Measurements from ENCODE around the gene BRD4.

The BRD4 gene

DNA sequence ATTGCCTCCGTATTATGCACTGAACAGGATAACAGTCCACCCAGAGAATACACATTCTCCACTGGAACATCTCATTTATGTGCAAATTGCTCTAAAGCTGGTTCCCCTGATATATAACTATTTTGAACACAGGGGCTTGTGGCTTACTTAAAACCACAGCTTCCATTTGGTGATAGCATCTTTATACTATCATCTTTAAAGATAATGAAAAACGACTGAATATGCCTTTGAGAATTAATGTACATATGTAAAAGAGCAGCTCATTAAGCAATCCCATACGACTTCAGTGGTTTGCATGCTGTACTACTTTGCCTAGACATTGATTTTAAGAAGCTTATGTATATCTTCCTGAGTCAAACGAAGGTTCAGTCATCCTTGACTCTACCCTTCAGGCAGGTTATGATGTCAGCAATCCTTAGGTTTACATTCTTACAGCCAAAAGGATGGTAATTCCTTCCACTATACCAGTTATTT, 40.8 kb downstream of the BRD4 start:
- DNase-seq = no peak

- DNase-seq = no peak
These were observed 41.2 kb downstream of the BRD4 start for GRCh38 chr19:15291089-15291488.

GRCh38 chr19:15290166-15290565, 42.2 kb downstream of the BRD4 start:
- peak in 1 of 58 donors; percentile 10 for DNase-seq

- DNase-seq = no peak
These were observed 42.7 kb downstream of the BRD4 start for GRCh38 chr19:15289673-15290072.

DNA sequence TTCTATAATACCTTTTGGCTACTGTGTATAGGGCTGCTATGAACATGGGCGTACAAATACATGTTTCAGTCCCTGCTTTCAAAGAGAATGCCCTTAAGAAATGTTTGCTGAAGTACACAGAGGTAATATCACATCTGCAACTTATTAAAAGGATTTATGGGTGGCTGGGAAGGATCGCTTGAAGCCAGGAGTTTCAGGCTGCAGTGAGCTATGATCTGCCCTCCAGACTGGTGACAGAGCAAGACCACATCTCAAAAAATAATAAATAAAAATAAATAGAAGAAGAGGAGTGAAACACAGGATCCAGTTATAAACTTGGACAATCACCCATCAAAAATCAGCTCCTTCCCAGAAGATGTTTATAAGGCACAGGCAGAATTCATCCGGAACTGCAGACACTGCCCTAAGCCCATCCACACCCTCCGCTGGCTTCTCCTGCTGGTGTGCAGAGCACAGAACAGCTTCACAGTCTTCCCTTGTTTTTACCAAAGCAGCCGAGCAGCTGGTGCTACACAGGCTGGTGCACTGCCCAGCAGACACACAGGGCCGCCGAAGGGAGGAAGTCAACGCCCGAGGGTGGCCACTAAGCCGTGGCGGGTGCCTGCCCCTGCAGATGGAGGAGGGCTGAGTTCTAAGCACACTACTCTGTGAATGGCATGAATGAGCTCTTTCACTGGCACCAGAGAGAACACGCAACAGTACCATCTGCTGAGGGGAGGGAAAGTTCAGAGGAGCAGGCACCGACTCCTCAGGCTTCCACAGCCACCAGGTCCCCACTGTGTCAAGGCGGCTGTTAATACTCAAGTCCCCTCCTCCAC, 44.0 kb downstream of the BRD4 start:
- peak in 57 of 58 donors; percentile 15 to 94 (median 77) for DNase-seq

- DNase-seq = no peak
These were observed 44.8 kb downstream of the BRD4 start for GRCh38 chr19:15287496-15287895.

DNA sequence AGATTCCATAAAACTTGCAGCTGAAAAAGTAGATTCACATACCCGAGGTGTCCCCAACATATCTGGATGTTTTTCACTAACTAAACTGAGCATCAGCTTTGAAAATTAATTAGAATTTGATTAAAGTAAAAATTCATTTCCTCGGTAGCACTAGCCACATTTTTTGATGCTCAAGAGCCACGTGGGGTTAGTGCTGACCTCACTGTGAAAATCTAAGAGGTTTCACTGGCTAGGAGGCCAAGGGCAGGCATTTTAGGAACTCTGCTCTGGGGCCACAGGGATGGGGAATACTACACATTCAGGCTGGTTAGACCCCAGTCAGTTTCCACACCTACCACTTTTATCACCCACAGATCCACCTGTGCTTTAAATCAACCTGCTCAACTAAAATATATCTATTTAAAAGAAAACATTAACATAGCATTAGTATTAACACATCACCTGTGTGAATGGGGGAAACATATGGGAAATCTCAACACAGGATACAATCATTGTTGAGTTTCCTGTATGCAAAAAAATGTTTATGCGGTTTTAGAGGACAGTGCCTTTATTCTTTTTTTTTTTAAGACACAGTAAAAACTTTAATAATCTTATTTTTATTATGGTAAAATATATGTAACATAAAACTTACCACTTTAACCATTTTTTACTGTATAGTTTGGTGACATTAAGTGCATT, 45.5 kb downstream of the BRD4 start:
- DNase-seq = no peak

DNA sequence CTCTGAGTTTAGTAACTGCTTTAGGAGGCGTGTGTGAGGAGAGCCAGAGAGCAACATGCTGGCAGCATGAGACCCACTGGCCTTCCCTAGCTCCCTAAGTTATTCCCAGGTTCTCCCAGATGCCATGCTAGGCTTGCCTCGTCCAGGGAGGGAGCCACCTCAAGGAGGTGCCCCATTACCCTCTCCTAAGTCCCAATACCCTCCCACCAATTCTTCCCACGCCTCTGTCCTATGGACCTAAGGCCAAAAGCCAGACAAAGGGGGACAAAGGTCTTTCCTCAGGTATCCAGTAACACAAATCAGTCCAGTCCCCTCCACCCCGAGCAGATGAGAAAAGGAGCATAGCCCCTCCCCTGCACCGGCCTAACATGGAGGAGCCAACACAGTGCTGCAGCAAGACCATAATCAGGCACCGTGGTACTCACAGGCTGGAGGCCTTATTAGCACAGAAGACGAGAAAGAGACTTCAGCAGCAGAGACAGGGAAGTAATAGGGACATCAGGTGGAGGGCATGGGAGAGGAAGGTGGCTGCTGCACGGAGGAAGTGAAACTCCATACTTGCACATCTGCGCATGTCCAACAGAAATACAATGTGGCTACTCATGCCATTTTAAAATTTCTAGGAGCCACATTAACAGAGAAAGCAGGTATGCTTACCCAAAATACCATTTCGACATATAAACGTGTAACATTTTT, 46.3 kb downstream of the BRD4 start:
- DNase-seq = no peak

GRCh38 chr19:15284896-15285295, 47.4 kb downstream of the BRD4 start:
- no peak for DNase-seq

DNA sequence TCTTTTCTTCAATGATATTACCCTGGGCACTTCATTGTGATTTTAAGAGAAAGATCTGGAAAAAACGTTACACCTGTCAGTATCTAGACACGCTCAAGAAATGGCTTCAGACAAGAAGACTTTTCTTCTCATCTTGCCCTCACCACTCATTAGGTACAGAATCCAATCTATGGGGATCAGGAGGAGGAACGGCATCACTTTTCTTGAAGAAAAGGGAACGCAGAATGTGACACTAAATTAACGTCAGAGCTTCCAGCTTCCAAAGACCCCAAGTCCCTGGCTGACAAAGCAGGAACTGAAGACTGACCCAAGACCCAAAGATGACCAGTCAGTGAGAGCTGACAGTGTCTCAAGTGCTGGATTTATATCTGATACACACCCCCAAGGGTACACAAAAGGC, 48.2 kb downstream of the BRD4 start:
- no peak for DNase-seq

DNA sequence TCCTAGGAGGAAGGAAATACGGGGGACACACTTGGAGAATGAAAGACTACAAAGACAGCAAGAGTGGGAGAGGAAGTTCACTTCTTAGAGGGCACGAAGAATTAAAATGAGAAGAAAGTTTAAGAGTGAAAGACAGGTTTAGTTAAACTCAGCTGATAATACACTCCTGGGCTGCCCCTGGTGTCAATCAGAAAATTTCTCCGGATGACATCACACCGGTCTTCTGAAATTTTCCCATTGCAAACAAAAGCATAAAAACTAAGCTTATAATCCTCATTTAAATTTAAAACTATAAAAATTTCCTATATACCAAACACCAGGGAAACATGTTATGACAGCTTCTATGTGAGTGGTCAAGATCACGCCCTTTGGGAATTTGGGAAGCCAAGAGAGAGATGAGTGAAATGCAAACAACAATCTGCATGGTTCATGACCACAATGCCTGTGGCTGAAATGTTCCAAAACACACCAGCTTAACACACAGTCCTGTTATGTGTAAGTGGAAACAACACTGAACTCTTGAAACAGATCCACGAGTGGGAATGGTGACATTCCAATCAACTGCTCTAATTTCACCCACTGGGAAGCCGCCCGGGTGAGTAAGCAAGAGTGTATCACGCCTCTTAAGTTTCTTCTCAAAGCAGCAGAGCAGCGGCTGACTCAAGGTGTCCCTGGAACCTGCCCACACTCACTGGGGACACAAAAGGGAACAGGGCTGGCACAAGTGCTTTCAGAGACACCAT, 49.0 kb downstream of the BRD4 start:
- DNase-seq = peak in 7 of 58 donors; percentile 3 to 50 (median 16)

DNA sequence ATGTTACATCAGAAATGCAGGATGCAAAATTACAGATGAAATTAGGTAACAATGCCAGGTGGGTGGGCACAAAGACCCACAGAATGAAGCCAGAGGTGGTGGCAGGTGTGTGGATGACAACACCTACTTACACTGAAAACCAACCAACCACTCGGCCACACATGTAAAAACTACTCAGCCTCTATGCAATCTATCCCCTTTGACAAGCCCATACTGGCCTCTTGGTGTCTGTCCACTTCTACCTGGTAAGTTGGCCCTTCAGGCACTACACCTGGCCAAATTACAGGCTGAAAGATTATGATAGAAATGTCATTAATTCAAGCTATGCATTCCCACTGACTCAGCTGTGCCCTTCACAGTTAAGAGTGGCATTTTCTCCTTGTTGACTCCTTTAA, 50.0 kb downstream of the BRD4 start:
- no peak for DNase-seq

DNA sequence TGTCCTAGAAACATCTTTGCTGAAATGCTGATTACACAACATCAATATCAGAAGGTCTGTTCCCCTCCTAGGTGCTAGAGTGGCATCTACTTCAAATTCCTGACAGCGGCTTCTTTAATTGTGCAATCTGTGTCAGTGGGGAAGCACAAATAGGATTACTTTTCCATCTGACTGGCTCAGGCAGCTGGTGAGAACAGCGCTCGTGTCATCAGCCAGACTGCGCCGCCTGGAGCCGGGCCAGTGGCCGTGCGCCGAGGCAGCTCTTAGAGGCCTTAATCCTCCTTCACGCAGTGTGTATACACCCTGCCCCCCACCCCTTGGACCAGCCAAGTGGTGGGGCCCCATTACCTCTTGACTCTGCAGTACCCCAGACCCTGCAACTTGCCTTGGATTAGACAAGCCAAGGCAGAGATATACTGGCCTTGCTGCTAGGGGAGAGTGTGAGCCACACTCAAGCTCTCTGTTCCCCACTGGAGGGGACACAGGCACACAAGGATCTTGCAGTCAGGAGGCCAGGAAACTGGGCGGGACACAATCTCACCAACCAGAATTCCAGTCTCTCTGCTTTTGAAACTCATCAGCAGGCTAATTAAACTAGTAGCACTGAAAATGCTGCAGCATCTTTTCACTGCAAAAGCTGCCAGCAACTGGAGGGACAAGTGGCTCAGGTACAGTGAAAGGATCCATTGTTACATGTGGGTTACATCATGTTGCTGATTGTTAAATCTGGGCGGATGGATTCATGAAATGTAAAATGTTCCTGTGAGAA, 51.2 kb downstream of the BRD4 start:
- peak in 56 of 58 donors; percentile 13 to 89 (median 66) for DNase-seq

DNA sequence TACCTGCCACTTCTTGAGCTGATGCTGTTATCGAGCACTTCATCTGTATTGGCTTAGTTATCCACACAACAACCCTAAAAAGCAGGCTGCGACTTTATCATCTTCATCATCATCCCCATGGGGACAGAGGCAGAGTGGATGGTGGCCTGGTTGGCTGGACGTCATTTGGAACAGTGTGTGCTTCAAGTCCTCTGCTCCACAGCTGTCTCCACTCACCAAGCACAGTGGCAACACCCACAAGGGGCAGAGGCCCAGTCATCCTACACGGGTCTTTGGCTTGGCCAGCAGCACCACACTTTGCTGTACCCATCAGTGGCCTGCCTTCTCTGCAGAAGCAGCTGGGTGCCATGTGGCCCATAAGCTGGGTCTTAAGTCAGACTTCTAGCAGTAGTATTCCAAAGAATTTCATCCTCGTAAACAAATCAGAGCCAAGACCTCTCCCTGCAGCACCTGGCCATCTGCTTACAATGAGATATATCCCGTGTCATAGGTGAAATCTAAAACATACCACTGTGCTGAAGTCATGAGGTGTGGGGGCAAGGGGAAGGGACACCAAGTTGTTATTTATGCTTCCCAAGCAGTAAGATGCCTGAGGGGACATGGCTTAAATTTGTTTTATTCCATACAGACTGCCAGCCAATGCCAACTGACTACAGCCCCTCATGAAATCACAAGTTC, 52.2 kb downstream of the BRD4 start:
- DNase-seq = no peak

- DNase-seq = peak in 3 of 58 donors; percentile 4 to 10 (median 9)
These were observed 52.9 kb downstream of the BRD4 start for GRCh38 chr19:15279326-15279904.

DNA sequence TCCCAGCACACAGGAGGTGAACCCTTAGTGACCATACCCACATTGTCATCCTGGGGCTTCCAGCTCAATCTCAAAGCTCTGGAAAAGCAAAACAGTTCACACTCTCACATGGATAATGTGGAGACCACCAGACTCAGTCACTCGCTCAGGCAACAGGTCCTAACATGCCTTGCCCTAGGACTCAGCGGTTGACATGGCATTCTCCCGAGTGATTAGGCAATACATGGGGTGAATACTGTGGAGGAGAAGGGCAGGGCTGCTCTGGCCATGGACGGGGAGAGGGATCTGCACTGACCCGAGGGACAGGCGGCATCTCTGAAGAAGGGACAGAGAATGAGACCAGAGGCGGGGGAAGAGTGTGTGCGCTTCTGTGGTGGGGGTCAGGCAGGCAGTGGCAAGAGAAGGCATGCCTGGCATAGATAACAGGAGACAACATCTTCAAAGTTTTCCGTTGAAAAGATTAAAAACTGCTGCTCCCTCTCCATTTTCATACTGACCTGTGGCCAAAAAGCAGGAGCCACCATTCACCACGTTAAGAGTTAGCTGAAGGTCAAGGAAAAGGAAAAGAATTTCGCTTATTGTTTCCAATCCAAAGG, 55.6 kb downstream of the BRD4 start:
- no peak for DNase-seq

DNA sequence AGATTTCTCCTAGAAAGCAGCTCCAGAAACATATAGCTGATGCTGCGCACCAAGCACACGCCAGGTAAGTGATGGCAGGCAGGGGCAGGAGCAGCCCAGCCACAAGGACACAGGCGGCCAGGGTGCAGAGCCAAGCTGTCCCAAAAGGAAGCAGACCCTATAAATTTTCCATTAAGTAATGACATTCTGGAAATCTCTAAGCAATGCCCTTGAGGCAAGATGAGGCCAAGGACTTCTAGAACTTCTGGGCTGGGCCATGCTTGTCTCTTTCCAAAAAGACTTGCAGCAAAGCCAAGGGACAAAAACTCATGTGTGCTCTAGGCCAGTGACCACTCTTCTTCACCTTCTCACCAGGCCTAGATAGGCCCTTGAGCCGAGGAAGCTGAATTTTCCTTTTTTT, 57.9 kb downstream of the BRD4 start:
- DNase-seq = no peak

DNA sequence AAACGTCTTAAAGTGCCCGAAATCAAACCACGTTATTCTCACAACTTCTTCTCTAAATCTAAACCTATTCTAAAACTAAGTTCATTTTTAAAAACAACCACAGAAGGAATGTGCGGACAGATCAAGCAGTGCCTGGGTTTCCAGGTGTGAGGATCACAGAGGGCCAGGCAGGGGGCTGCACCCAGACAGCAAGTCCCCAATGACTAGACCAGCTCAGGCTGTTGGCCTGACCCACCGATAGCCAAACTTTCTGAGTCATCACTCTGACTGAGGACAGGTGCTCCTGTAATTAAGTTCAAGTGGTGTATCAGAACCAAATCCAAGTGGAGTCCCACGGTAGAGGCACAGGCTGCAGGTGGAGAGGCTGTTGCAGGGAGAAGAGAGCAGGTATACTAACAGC, 62.5 kb downstream of the BRD4 start:
- no peak for DNase-seq

GRCh38 chr19:15268928-15269253, 63.4 kb downstream of the BRD4 start:
- DNase-seq = no peak
